ENCODE results near the gene PCDHA6.

PCDHA6 gene

GRCh38 chr5:140855772-140856674 is 28.3 kb downstream of the PCDHA6 start, which contains the start of gene PCDHA10:
Gene PCDHA10 (plus strand): TSS chr5:140855897. CDS start chr5:140856049, 152 bp downstream.
- Histone ChIP-seq H3K27ac (no peak within 1 kb of the TSS), H3K27me3 (ENCODE audit: insufficient read depth, low read depth, severe bottlenecking) (no peaks in the 10 kb centered on the region), H3K4me3 (ENCODE audit: low read depth, low read length) (no peak within 1 kb of the TSS), H3K9me3 (ENCODE audit: severe bottlenecking) (peaks cover 2% of the 10 kb centered on the region), H3K36me3 (no peaks in the 10 kb centered on the region)
- DNase-seq, result no peak
- TF ChIP-seq CTCF (IDR thresholded peaks at IDR 0.05; ENCODE audit: low read depth, low read length), result no peak

GRCh38 chr5:140857177-140857986 is 29.6 kb downstream of the PCDHA6 start:
- Histone ChIP-seq H3K9me3 (ENCODE audit: severe bottlenecking) (peaks cover 2% of the 10 kb centered on the region), H3K27ac (no peak overlapping the region), H3K27me3 (ENCODE audit: insufficient read depth, low read depth, severe bottlenecking) (no peaks in the 10 kb centered on the region), H3K4me3 (ENCODE audit: low read depth, low read length) (no peak overlapping the region), H3K36me3 (no peaks in the 10 kb centered on the region)
- no peak for TF ChIP-seq CTCF (IDR thresholded peaks at IDR 0.05; ENCODE audit: low read depth, low read length)
- DNase-seq, result no peak

- Histone ChIP-seq H3K27ac (no peak overlapping the region), H3K9me3 (ENCODE audit: severe bottlenecking) (peaks cover 2% of the 10 kb centered on the region), H3K4me3 (ENCODE audit: low read depth, low read length) (no peak overlapping the region), H3K36me3 (no peaks in the 10 kb centered on the region), H3K27me3 (ENCODE audit: insufficient read depth, low read depth, severe bottlenecking) (no peaks in the 10 kb centered on the region)
- DNase-seq, result no peak
- no peak for TF ChIP-seq CTCF (IDR thresholded peaks at IDR 0.05; ENCODE audit: low read depth, low read length)
These were observed 30.2 kb downstream of the PCDHA6 start for GRCh38 chr5:140857987-140858240.

- Histone ChIP-seq H3K4me3 (ENCODE audit: low read depth, low read length) (no peak overlapping the region), H3K9me3 (ENCODE audit: severe bottlenecking) (no peaks in the 10 kb centered on the region), H3K36me3 (no peaks in the 10 kb centered on the region), H3K27me3 (ENCODE audit: insufficient read depth, low read depth, severe bottlenecking) (no peaks in the 10 kb centered on the region), H3K27ac (no peak overlapping the region)
- TF ChIP-seq CTCF (IDR thresholded peaks at IDR 0.05; ENCODE audit: low read depth, low read length), result no peak
- DNase-seq, result no peak
These were observed 34.9 kb downstream of the PCDHA6 start for GRCh38 chr5:140862441-140863295.

- H3K9me3 ChIP-seq (ENCODE audit: severe bottlenecking), result peaks cover 3% of the 10 kb centered on the region
- peak; percentile 43 for DNase-seq
- H3K36me3 ChIP-seq, result peaks cover 14% of the 10 kb centered on the region
- no peaks in the 10 kb centered on the region for H3K27me3 ChIP-seq (ENCODE audit: insufficient read depth, low read depth, severe bottlenecking)
- peak; percentile 61; the same call in 1 of the 2 replicates for TF ChIP-seq CTCF (IDR thresholded peaks at IDR 0.05; ENCODE audit: low read depth, low read length)
- H3K27ac ChIP-seq, result peak within 1 kb of the TSS; percentile 49
- H3K4me3 ChIP-seq (ENCODE audit: low read depth, low read length), result peak within 1 kb of the TSS; percentile 50
These were observed 41.2 kb downstream of the PCDHA6 start, which contains the start of gene PCDHA11 for GRCh38 chr5:140868721-140869554. Gene PCDHA11 (plus strand): TSS chr5:140868957. CDS start chr5:140869104, 147 bp downstream.
